Embryonic facial prominence (tissue), 1 donor: Measurements from ENCODE around the gene NCBP2L.

Experiments used
- DNase-seq: peaks from one replicate; pipeline ENCODE4 v3.0.0-alpha.2; 2016; ENCODE audit errors: extremely low spot score

Gene NCBP2L

DNA sequence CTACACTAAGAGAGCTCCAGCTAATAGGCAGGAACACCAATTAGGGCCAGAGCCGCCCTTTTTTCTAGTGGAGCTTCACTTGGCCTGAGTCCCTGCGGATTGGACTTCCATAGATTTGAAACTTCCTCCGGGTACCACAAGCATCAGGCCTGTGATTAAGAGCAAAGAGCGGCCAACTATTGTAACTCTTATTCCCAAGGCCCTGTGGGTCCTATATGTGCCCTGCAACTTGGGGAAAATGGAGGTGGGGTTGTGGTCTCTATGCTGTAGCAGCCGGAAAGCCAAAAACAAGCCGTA, at the start of gene NCBP2L:
NCBP2L (plus strand) TSS at position 198 of the 297 bp plus-strand sequence. CDS start 16,488 bp downstream, outside the sequence.
- DNase-seq, result no peak

DNA sequence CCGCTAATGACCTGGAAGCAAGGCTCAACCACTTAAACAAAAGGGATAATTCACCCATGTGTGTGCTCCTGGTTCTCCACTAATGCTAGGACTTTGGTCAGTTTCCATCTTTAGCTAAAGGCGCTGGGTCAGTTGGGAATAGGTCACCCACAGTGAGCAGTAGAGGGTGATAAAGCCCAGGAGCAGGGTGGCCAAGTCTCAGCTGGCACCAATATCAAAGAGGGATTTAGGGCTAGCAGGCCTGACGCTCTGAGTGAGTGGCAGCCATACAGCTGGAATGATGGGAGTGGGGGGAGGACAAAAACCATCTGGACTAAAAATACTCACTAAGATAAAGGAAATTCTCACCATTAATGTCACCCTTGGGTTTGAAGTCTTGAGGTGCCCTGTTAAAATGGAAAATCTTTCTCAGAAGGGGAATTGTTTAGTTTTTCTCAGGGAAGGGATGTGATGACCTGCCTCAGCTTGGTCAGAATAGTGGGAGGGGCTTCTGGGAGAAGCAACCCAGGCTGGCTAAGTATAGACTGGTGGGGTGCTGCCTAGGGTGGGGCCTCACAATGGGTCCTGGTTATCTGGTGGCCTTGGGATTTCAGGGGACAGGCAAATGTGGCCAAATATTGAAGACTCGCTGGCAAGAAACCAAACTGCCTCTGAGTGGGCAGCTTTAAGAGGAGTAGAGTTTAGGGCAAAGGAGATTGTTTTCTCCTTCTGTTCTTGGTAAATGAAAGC, 49.0 kb upstream of the NCBP2L start:
- no peak for DNase-seq

DNA sequence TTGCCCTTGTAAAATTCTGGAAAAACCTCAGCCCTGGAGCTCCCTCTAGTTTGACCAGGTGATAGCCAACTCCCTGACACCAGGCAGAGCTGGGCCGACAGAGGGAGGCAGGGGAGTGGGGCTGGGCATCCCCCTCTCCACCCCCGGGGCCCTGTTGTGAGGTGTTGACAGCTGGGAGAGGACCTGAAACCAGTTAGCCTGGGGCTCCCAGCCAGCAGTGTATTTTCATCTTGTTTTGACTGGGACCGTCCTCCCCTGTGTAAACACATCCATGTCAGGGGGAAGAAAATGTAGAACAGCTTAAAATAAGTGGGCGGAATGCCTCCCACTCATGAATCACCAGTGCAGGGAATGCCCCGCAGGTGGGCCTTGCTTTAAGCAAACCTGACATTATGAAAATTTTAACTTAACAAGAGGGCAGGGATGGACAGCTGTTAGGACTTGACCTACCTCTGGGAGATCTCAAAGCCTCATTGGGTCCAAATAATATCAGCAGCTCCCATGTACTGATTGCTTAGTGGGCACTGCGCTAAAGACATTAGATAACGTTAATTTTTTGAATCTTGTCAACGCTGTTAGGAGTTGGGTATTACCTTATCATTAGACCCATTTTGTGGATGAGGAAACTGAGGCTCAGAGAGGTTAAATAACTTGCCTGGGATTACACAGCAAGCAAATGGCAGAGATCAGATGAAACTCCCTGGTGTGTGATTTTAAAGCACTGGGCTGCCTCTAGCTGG, 47.8 kb upstream of the NCBP2L start:
- DNase-seq, result no peak

DNA sequence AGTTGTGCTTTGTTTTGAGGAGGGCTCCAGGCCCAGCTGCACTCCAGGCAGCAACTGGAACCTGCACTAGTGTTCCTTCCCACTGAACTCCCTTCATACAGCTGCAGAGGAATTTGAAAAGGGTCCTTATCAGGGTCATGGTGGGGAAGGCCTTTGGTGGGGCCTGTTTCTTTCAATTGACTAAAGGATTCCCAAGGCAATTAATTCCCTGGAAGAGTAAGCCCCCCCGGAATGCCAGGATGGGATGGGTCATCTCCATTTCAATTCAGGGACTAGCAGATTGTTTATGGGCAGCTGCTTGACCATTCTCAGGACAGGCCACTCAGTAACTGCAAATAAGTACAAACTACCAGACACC, 47.3 kb upstream of the NCBP2L start:
- DNase-seq, result no peak

- no peak for DNase-seq
These were observed 46.4 kb upstream of the NCBP2L start for GRCh38 chrX:107730991-107731766.

DNA sequence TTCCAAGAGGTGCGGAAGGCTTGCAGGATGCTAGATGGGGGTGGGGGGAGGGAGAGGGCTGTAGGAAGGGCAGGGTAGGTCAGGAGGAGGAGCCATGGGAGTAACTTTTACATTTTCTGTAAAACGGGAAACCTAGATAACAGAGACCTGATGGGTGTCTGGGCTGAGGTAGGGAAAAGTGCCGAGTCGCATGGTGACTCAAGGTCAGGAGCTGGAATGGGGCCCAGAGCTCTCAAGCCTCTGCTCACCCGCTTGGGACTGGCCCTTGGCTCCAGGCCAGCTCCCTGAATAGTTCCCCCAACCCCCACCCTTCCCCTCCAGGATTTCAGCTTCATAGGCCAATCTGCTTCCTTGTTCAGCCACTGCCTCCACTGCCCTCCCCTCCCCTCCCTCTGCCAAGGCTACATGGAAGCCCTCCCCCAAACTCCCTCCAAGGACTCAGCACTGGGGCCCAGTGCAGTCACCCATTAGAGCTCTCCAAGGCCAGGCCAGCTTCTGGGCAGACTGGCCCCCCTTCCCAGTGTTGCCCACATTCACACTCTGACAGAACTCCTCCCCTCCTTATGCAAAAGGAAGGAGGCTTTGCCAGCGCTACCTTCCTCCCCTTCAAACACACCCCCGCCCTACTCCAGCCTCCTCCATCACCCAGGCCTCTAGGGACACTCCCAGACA, 45.6 kb upstream of the NCBP2L start:
- no peak for DNase-seq

GRCh38 chrX:107733686-107734085, 43.8 kb upstream of the NCBP2L start:
- no peak for DNase-seq

- DNase-seq, result no peak
These were observed 42.9 kb upstream of the NCBP2L start for GRCh38 chrX:107734646-107735045.

- no peak for DNase-seq
These were observed 40.6 kb upstream of the NCBP2L start for GRCh38 chrX:107736781-107737531.

GRCh38 chrX:107738272-107738671, 39.3 kb upstream of the NCBP2L start:
- DNase-seq, result no peak

DNA sequence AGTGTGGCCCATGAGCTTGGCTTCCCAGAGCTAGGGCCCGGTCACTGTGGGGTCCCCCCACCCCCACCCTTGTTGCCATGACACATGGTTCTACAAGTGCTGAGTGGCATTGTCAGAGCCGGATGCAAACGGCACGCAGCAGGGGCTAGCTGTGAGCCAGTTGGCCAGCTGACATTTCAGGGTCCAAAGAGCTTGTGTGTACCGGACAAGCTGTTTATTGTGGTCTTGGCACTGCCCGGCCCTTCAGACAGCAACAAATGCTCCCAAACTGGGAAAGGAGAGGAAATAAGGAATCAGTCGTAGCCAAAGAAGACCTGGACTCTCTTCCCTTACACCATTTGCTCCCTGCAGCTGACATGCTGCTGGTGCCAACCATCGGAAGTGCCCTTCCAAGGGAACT, 38.8 kb upstream of the NCBP2L start:
- DNase-seq, result no peak

DNA sequence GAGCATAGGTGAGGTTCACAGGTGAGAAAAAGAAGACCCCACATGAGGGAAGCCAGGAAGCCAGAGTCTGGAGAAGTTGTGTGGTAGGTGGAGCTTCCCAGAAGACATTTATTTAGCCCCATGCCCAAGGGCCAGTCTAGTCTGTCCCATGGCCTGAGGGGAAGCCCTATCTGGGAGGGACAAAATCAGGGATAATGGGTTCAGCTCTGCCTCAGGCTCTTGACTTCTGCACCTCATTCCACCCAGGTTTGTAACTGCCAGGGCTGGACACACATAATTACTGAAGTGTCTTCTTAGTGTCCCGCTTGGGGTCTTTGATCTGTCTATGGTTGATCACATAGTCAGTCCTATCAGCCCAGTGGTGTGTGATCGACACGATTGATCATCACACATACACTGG, 38.0 kb upstream of the NCBP2L start:
- no peak for DNase-seq

- DNase-seq, result no peak
These were observed 36.1 kb upstream of the NCBP2L start for GRCh38 chrX:107741404-107741790.

DNA sequence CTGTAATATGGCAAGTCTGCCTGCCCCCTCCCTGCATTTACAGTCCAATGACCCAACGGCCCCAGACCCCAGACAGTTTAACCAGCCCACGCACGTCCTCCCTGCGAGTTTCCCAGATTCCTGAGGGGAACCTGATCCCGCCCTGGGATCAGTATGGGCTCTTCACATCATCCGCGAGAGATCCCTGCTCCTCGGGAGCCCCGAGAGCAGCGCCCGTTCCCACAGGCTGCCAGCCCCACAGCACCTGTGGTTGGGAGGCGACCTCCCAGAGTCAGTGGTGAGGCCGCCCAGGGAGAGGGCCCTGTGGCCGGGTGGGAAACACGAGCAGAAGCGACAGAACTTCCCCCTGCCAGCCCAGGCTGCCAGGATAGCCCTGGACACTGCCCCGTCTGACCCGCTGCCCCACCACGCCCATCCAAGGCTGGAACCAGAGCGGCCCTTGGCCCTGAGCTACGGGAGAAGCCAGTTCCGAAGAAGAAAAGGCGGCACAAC, 34.8 kb upstream of the NCBP2L start:
- DNase-seq, result no peak

- no peak for DNase-seq
These were observed 33.5 kb upstream of the NCBP2L start for GRCh38 chrX:107743995-107744394.

DNA sequence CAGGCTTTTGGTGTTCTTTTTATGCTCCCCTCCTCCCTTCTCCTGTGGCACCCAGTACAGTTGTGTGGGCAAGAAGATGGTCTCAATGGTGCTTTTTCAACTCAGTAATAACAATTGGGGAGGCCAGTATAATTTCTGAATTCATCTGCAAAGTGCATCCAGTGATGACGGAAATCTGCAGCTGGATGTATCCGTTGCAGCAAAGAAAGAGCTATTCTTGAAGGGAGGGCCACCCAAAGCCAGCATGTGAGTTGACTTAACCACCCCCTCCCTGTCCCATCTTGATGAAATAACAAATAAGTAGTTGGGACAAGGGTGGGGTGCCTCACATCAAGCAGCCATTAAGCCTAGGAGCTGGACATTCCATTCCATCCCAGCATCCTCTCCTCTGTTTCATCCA, 32.7 kb upstream of the NCBP2L start:
- no peak for DNase-seq

GRCh38 chrX:107747596-107748161, 29.9 kb upstream of the NCBP2L start:
- no peak for DNase-seq

GRCh38 chrX:107748506-107748905, 29.0 kb upstream of the NCBP2L start:
- DNase-seq, result no peak

DNA sequence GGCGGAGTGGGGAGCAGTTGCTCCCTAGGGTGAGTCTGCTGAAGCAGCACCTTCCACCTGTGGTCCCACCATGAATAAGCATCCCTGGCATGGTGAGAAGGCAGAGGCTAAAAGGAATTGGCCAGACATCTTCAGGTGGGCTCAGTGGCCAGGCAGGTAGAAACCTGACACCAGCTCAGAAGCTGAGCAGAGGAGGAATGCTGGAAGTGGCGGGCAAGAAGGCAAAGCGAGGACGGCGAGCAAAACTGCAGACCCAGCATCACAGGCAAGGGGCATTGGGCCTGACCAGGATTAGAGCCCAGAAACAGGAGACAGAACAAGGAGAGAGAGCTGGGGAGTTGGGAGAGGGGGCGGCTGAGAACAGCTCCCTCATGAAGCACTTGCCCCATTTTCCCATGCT, 27.3 kb upstream of the NCBP2L start:
- no peak for DNase-seq

GRCh38 chrX:107750861-107751445, 26.6 kb upstream of the NCBP2L start:
- DNase-seq, result no peak

GRCh38 chrX:107752043-107752442, 25.5 kb upstream of the NCBP2L start:
- no peak for DNase-seq
